ENCODE data around the gene DDRGK1.

The DDRGK1 gene

GRCh38 chr20:3168829-3169590, 35.5 kb downstream of the DDRGK1 start:
- no peak overlapping the region for H3K4me3 ChIP-seq (ENCODE audit: low read depth, low read length, poor library complexity, severe bottlenecking)
- no peak overlapping the region for H2AFZ ChIP-seq (ENCODE audit: low read length)
- H3K4me2 ChIP-seq (ENCODE audit: low read length), result no peak overlapping the region

GRCh38 chr20:3168079-3168828, 36.2 kb downstream of the DDRGK1 start:
- Histone ChIP-seq H3K36me3 (ENCODE audit: insufficient read depth, low read length) (no peaks in the 10 kb centered on the region), H3K4me2 (ENCODE audit: low read length) (peak overlapping the region; percentile 11; the same call in 1 of the 2 replicates), H4K20me1 (ENCODE audit: insufficient read depth, low read length) (no peaks in the 10 kb centered on the region), H3K4me3 (ENCODE audit: low read depth, low read length, poor library complexity, severe bottlenecking) (no peak overlapping the region), H2AFZ (ENCODE audit: low read length) (no peak overlapping the region), H3K27ac (ENCODE audit: low read depth, low read length, poor library complexity, severe bottlenecking) (no peak overlapping the region), H3K27me3 (ENCODE audit: insufficient read depth, low read length) (no peaks in the 10 kb centered on the region), H3F3A (ENCODE audit: insufficient read depth, low read length) (no peaks in the 10 kb centered on the region), H3K9me2 (ENCODE audit: low read depth, low read length) (no peaks in the 10 kb centered on the region), H3K9ac (ENCODE audit: low read length) (no peak overlapping the region), H3K9me3 (ENCODE audit: low read length) (no peaks in the 10 kb centered on the region), H3K79me2 (ENCODE audit: insufficient read depth, low read length) (no peaks in the 10 kb centered on the region), H3K4me1 (ENCODE audit: insufficient read depth, low read length, severe bottlenecking) (no peaks in the 10 kb centered on the region)
- TF ChIP-seq EZH2 (IDR thresholded peaks at IDR 0.05; ENCODE audit: borderline replicate concordance, low read length), result no peak
- TF ChIP-seq CTCF (IDR thresholded peaks at IDR 0.05; ENCODE audit: low read length), result peak; percentile 16; the same call in 1 of the 2 replicates

More at GRCh38 chr20:3168829-3169590, 35.5 kb downstream of the DDRGK1 start:
- Histone ChIP-seq H4K20me1 (ENCODE audit: insufficient read depth, low read length) (no peaks in the 10 kb centered on the region), H3K79me2 (ENCODE audit: insufficient read depth, low read length) (no peaks in the 10 kb centered on the region), H3K4me1 (ENCODE audit: insufficient read depth, low read length, severe bottlenecking) (peaks cover 3% of the 10 kb centered on the region), H3K9ac (ENCODE audit: low read length) (no peak overlapping the region), H3K27ac (ENCODE audit: low read depth, low read length, poor library complexity, severe bottlenecking) (no peak overlapping the region), H3K9me3 (ENCODE audit: low read length) (no peaks in the 10 kb centered on the region), H3K9me2 (ENCODE audit: low read depth, low read length) (no peaks in the 10 kb centered on the region), H3K27me3 (ENCODE audit: insufficient read depth, low read length) (no peaks in the 10 kb centered on the region), H3K36me3 (ENCODE audit: insufficient read depth, low read length) (no peaks in the 10 kb centered on the region), H3F3A (ENCODE audit: insufficient read depth, low read length) (no peaks in the 10 kb centered on the region)
- TF ChIP-seq EZH2 (IDR thresholded peaks at IDR 0.05; ENCODE audit: borderline replicate concordance, low read length) (no peak), CTCF (IDR thresholded peaks at IDR 0.05; ENCODE audit: low read length) (no peak)

DNA sequence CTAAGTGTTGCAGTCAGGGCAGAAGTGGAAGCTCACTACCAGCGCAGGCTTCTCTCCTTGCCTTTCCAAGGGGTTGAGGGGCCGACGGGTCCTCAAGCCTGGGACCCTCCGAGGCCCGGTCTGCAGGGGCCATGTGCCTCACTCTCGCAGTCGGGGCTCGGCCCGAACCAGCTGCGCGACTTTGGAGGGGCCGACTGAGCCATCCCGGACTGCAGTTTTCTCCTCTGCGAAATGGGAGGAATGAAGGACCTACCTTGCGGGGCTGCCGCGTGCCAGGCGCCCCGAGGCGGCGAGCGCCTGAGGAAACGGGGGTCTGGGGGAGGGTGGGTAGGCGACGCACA, 36.8 kb downstream of the DDRGK1 start:
- no peaks in the 10 kb centered on the region for H3K79me2 ChIP-seq (ENCODE audit: insufficient read depth, low read length)
- H3K9me2 ChIP-seq (ENCODE audit: low read depth, low read length), result no peaks in the 10 kb centered on the region
- H3K27me3 ChIP-seq (ENCODE audit: insufficient read depth, low read length), result no peaks in the 10 kb centered on the region
- H3K36me3 ChIP-seq (ENCODE audit: insufficient read depth, low read length), result no peaks in the 10 kb centered on the region
- no peak overlapping the region for H3K27ac ChIP-seq (ENCODE audit: low read depth, low read length, poor library complexity, severe bottlenecking)
- no peak for TF ChIP-seq EZH2 (IDR thresholded peaks at IDR 0.05; ENCODE audit: borderline replicate concordance, low read length)
- no peak for TF ChIP-seq CTCF (IDR thresholded peaks at IDR 0.05; ENCODE audit: low read length)
- no peak overlapping the region for H2AFZ ChIP-seq (ENCODE audit: low read length)
- H3K9ac ChIP-seq (ENCODE audit: low read length), result no peak overlapping the region
- no peaks in the 10 kb centered on the region for H3K4me1 ChIP-seq (ENCODE audit: insufficient read depth, low read length, severe bottlenecking)
- no peaks in the 10 kb centered on the region for H4K20me1 ChIP-seq (ENCODE audit: insufficient read depth, low read length)
- H3K4me3 ChIP-seq (ENCODE audit: low read depth, low read length, poor library complexity, severe bottlenecking), result no peak overlapping the region
- H3K9me3 ChIP-seq (ENCODE audit: low read length), result no peaks in the 10 kb centered on the region
- no peaks in the 10 kb centered on the region for H3F3A ChIP-seq (ENCODE audit: insufficient read depth, low read length)
- H3K4me2 ChIP-seq (ENCODE audit: low read length), result no peak overlapping the region

Data from OCI-LY1 (cell line).